PC-3 (cell line): ENCODE data around the gene IL1RAP. TPM values are rescaled to one million over a fixed set of nuclear protein-coding genes. Genes with fewer than 3 reads are reported as not detected.

Experiments used
- ATAC-seq: fragments of 200-7000 bp; cut with Tn5 transposase; 2 replicates; pipeline ENCODE4 v1.9.1; 2020; ENCODE audit warnings: mild to moderate bottlenecking, moderate library complexity
- BruUV-seq: library from RNA; stranded (reverse); fragments of 400-500 nt; replicated peaks from 2 replicates; lab custom pipeline; 2021; lab: Mats Ljungman, UMichigan
- CTCF ChIA-PET: fragments of 300-600 bp; sonication (Branson Sonifier 250); formaldehyde crosslinking; loops from one replicate; lab custom pipeline; 2022; ENCODE audit warnings: antibody characterized with exemption; lab: Charles Lee
- POLR2A ChIA-PET: fragments of 300-600 bp; sonication (Branson Sonifier 250); formaldehyde crosslinking; loops from one replicate; lab custom pipeline; 2022; ENCODE audit warnings: antibody characterized with exemption; ENCODE audit not compliant: unreplicated experiment; lab: Charles Lee
- DNase-seq: peaks from one replicate; pipeline ENCODE4 v3.0.0-alpha.2; 2015
- H2AFZ ChIP-seq: fragments of 300-600 bp; sonication (generic); 2 replicates; pipeline ENCODE4 v1.6.0; 2016; ENCODE audit warnings: antibody characterized with exemption, low read length
- H3F3A ChIP-seq: fragments of 300-600 bp; sonication (generic); one replicate; pipeline ENCODE4 v1.6.0; 2017; ENCODE audit warnings: antibody characterized with exemption, low read length, control low read depth, mild to moderate bottlenecking; ENCODE audit not compliant: unreplicated experiment
- H3K27ac ChIP-seq: fragments of 300-600 bp; sonication (generic); 2 replicates; pipeline ENCODE4 v1.5.1; 2016; ENCODE audit warnings: mild to moderate bottlenecking, low read length
- H3K27me3 ChIP-seq: fragments of 300-600 bp; sonication (generic); 2 replicates; pipeline ENCODE4 v1.6.1; 2016; ENCODE audit warnings: low read length, mixed read lengths
- H3K36me3 ChIP-seq: fragments of 300-600 bp; sonication (generic); 2 replicates; pipeline ENCODE4 v1.6.1; 2016; ENCODE audit warnings: low read depth, mixed run types, low read length, mixed read lengths
- H3K4me1 ChIP-seq: fragments of 300-600 bp; sonication (generic); 2 replicates; pipeline ENCODE4 v1.5.1; 2016; ENCODE audit warnings: low read length; ENCODE audit not compliant: insufficient read depth
- H3K4me2 ChIP-seq: fragments of 300-600 bp; sonication (generic); 2 replicates; pipeline ENCODE4 v1.6.0; 2016; ENCODE audit warnings: low read length
- H3K4me3 ChIP-seq: fragments of 300-600 bp; sonication (generic); 2 replicates; pipeline ENCODE4 v1.5.1; 2016; ENCODE audit warnings: mild to moderate bottlenecking, low read length, mixed read lengths
- H3K79me2 ChIP-seq: fragments of 300-600 bp; sonication (generic); 2 replicates; pipeline ENCODE4 v1.6.1; 2017; ENCODE audit warnings: low read length, mixed read lengths
- H3K9ac ChIP-seq: fragments of 300-600 bp; sonication (generic); 2 replicates; pipeline ENCODE4 v1.6.0; 2016; ENCODE audit warnings: mild to moderate bottlenecking, low read length
- H3K9me2 ChIP-seq: fragments of 300-600 bp; sonication (generic); replicated peaks from 2 replicates; pipeline ENCODE4 v1.6.1; 2016; ENCODE audit warnings: mixed run types, low read length, mixed read lengths
- H3K9me3 ChIP-seq: fragments of 300-600 bp; sonication (generic); 2 replicates; pipeline ENCODE4 v1.6.1; 2016; ENCODE audit warnings: low read length, mixed read lengths
- H4K20me1 ChIP-seq: fragments of 300-600 bp; sonication (generic); 2 replicates; pipeline ENCODE4 v1.6.1; 2016; ENCODE audit warnings: low read length, mixed read lengths
- CTCF ChIP-seq: fragments of 300-600 bp; sonication (generic); conservative IDR thresholded peaks from 2 replicates; pipeline ENCODE4 v1.5.1; 2017; ENCODE audit warnings: antibody characterized with exemption, low read depth, mild to moderate bottlenecking, low read length
- EZH2 ChIP-seq: fragments of 300-600 bp; sonication (generic); IDR thresholded peaks from one replicate; pipeline ENCODE4 v1.6.1; 2017; ENCODE audit warnings: antibody characterized with exemption, mild to moderate bottlenecking, low read length; ENCODE audit not compliant: unreplicated experiment
- EZH2phosphoT487 ChIP-seq: fragments of 300-600 bp; sonication (generic); IDR thresholded peaks from 2 replicates; pipeline ENCODE4 v1.6.1; 2018; ENCODE audit warnings: mild to moderate bottlenecking, antibody characterized with exemption, low read length, borderline replicate concordance
- intact Hi-C: fragments of 100-400 bp; cut with micrococcal nuclease; formaldehyde crosslinking; loops from 2 replicates; pipeline ENCODE4 v1.9.0; 2023
- total RNA-seq: library from RNA; depleted of rRNA; stranded (reverse); fragments of >200 nt; gene quantifications from 2 replicates; pipeline ENCODE4 v1.2.3, GENCODE V29; 2014

The IL1RAP gene
- total RNA-seq, 1 experiment from 2014 or later: 5.0 TPM

- Histone ChIP-seq H3F3A (no peaks in the 10 kb centered on the region), H3K9ac (no peak overlapping the region), H2AFZ (no peak overlapping the region), H3K79me2 (no peaks in the 10 kb centered on the region), H3K9me3 (no peaks in the 10 kb centered on the region), H3K27ac (no peak overlapping the region), H4K20me1 (no peaks in the 10 kb centered on the region), H3K4me2 (peak overlapping the region; percentile 66), H3K9me2 (no peaks in the 10 kb centered on the region), H3K27me3 (no peaks in the 10 kb centered on the region), H3K4me1 (peaks cover 24% of the 10 kb centered on the region), H3K36me3 (no peaks in the 10 kb centered on the region), H3K4me3 (no peak overlapping the region)
- DNase-seq (no peak), ATAC-seq (no peak)
- ChIA-PET POLR2A (no interaction called here), CTCF (no interaction called here)
- no TSS peak for BruUV-seq
- intact Hi-C loops: loop anchor here (2.0 kb wide), 1 partner anchor 28 kb away; the partner anchor contains the start of gene IL1RAP
- TF ChIP-seq EZH2phosphoT487 (no peak), EZH2 (no peak), CTCF (no peak)
Measured at GRCh38 chr3:190486908-190487607, 26.8 kb upstream of the IL1RAP start.

GRCh38 chr3:190491533-190492054 lies 22.3 kb upstream of the IL1RAP start:
- ChIA-PET CTCF (interaction anchor here (0.6 kb wide), 1 partner anchor 19 kb away, joined by 5 read pairs; no protein-coding TSS in a partner anchor), POLR2A (no interaction called here)
- ATAC-seq (0 out of 2 replicates have a peak, but pooled peaks have one; percentile 11), DNase-seq (peak; percentile 52)
- no peaks in the 10 kb centered on the region for H3K9me2 ChIP-seq
- H3K4me2 ChIP-seq: no peak overlapping the region; the same call in 1 of the 2 replicates
- H3F3A ChIP-seq: no peaks in the 10 kb centered on the region
- BruUV-seq: no TSS peak
- TF ChIP-seq EZH2 (no peak), EZH2phosphoT487 (no peak), CTCF (no peak)
- no peak overlapping the region for H3K9ac ChIP-seq
- H3K9me3 ChIP-seq: no peaks in the 10 kb centered on the region
- no peaks in the 10 kb centered on the region for H3K36me3 ChIP-seq
- H3K27ac ChIP-seq: no peak overlapping the region
- H3K27me3 ChIP-seq: no peaks in the 10 kb centered on the region
- H2AFZ ChIP-seq: no peak overlapping the region
- intact Hi-C loops: no loop called here
- H3K79me2 ChIP-seq: no peaks in the 10 kb centered on the region
- no peaks in the 10 kb centered on the region for H4K20me1 ChIP-seq
- no peak overlapping the region for H3K4me3 ChIP-seq
- H3K4me1 ChIP-seq: peaks cover 20% of the 10 kb centered on the region

GRCh38 chr3:190492129-190492528 lies 21.8 kb upstream of the IL1RAP start:
- BruUV-seq: no TSS peak
- H3K4me2 ChIP-seq: no peak overlapping the region; the same call in 1 of the 2 replicates
- ATAC-seq (no peak), DNase-seq (no peak)
- H3K4me3 ChIP-seq: no peak overlapping the region
- no peaks in the 10 kb centered on the region for H3K27me3 ChIP-seq
- TF ChIP-seq EZH2phosphoT487 (no peak), CTCF (no peak), EZH2 (no peak)
- H3K36me3 ChIP-seq: no peaks in the 10 kb centered on the region
- no peak overlapping the region for H3K9ac ChIP-seq
- intact Hi-C loops: no loop called here
- POLR2A ChIA-PET: no interaction called here
- no peaks in the 10 kb centered on the region for H3K9me2 ChIP-seq
- no peaks in the 10 kb centered on the region for H3K79me2 ChIP-seq
- H3K4me1 ChIP-seq: peaks cover 15% of the 10 kb centered on the region; the same call in 1 of the 2 replicates
- CTCF ChIA-PET: interaction anchor here (0.6 kb wide), 1 partner anchor 19 kb away, joined by 5 read pairs; no protein-coding TSS in a partner anchor
- H3K9me3 ChIP-seq: no peaks in the 10 kb centered on the region
- H4K20me1 ChIP-seq: no peaks in the 10 kb centered on the region
- H2AFZ ChIP-seq: no peak overlapping the region
- H3K27ac ChIP-seq: no peak overlapping the region
- H3F3A ChIP-seq: no peaks in the 10 kb centered on the region
